Femur (tissue), 1 donor: ENCODE measurements around the gene ZNF554.
"Not testable (repeated sequence)": the region's sequence is repeated elsewhere in the genome, so short reads cannot be mapped to it uniquely, and the experiment has no call there.

Experiments used
- DNase-seq: peaks from one replicate; pipeline ENCODE4 v3.0.0-alpha.2; 2017

ZNF554 gene

DNA sequence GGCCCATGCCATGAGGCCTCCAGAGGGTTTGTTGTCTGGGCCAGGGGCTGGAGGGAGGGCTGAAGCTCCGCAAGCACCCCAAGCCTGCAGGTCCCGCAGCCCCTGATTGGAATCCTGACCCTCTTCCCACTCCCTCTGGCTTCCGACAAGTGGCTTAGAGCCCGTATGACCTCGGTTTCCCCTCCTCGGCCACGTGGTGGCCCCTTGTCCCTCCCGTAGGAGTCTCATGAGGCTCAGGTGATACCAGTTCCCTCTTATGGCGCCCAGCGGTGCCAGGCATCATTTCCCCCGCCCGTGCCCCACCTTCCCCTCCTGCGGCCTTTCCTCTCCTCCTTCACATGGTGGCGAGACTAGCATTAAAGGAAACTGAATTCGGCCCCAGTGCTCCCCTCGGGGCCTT lies 28.2 kb upstream of the ZNF554 start:
- DNase-seq, result no peak

- DNase-seq, result no peak
Observed at GRCh38 chr19:2791876-2792275, 27.8 kb upstream of the ZNF554 start.

DNA sequence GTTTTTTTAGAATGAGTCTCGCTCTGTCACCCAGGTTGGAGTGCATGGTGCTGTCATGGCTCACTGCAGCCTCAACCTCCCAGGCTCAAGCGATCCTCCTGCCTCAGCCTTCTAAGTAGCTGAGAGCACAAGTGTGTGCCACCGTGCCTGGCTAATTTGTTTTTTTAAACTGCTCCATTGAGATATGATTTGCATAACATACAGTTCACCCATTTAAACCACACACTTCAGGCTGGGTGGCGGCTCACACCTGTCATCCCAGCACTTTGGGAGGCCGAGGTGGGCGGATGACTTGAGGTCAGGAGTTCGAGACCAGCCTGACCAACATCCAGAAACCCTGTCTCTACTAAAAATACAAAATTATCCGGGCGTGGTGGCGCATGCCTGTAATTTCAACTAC lies 27.0 kb upstream of the ZNF554 start:
- DNase-seq, result not testable (repeated sequence)

DNA sequence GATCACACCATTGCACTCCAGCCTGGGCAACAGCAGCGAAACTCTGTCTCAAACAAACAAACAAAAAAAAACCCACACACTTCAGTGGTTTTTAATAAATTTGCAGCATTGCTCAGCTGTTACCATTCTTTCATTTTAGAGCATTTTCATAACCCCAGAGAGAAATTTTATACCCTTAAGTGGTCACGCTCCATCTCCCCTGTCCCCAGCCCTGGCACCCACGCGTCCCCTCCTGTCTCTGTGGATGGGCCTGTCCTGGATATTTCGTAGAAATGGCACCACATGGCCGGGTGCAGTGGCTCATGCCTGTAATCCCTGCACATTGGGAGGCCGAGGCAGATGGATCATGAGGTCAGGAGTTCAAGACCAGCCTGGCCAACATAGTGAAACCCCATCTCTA lies 26.5 kb upstream of the ZNF554 start:
- no peak for DNase-seq

- no peak for DNase-seq
Observed at GRCh38 chr19:2793577-2793976, 26.1 kb upstream of the ZNF554 start.

GRCh38 chr19:2795827-2796658 lies 23.6 kb upstream of the ZNF554 start:
- no peak for DNase-seq

GRCh38 chr19:2796659-2797266 lies 22.9 kb upstream of the ZNF554 start:
- DNase-seq, result no peak

DNA sequence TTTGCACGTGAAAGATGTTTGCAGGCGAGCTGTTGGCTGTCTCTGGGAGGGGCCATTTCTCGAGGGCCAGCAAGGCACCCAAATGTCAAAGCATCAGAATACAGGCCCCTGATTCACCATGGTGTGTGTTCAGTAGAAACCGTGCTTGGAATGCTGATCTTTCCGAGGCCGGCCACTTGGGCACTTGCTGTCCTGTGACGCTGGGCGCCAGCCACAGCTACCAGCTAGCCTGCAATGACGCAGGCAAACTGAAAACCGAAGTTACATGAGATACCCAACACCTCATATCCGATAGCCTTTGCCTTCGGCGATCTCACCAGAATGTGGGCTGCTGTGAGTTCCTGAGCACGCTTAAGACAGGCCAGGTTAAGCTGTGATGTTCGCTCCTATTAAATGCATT lies 22.4 kb upstream of the ZNF554 start:
- no peak for DNase-seq

- DNase-seq, result no peak
Observed at GRCh38 chr19:2798158-2798685, 21.4 kb upstream of the ZNF554 start.

GRCh38 chr19:2798733-2799132 lies 20.9 kb upstream of the ZNF554 start:
- no peak for DNase-seq

DNA sequence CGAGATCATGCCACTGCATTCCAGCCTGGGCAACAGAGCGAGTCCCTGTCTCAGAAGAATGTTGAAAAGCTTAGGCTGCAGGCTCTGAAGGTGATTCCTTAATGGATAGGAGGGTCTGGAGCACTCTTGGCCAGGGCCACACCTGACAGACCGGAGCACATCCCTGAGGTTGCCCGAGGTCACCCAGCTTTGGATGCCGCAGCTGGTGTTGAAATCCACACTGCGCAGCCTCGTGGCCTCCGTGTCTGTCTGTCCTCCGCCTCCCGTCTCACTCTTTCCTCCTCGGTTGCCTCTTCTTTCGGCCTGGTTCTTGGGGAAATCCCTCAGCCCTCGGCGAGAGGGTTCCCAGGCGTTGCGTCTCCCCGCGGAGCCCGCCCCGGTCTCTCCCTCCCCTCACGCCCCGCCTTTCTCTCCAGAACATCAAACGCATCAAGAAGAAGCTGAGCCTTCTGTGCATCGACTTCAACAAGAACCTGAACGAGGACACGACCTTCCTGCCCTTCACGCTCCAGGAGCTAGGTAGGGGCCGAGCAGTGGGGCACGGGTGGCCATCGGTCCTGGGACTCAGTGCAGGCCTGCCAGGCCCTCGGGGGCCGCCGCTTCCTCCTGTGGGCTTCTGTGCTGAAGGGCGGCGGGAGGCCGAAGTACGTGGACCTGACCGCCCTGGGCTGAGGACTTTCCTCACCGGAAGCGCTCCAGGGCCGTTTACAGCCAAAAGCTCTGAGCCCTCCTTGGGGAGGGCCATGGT lies 20.2 kb upstream of the ZNF554 start:
- DNase-seq, result no peak

- no peak for DNase-seq
Observed at GRCh38 chr19:2800506-2800905, 19.2 kb upstream of the ZNF554 start.

DNA sequence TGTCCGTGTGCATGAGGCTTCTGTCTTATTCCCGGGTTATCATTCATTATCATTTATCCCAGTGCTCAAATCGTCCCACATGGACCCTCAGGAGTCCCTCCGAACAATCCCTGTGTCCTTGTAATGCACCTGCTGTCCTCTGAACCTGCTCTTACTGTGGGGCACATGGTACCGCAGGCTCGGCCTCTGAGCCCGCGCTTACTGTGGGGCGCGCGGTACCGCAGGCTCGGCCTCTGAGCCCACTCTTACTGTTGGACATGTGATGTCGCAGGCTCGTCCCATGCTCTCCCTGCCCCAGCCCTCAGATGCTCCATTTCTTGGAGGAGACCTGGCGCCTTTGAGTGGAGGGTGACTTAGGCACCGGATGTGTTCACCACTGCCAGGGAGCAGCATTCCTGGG lies 16.8 kb upstream of the ZNF554 start:
- no peak for DNase-seq

DNA sequence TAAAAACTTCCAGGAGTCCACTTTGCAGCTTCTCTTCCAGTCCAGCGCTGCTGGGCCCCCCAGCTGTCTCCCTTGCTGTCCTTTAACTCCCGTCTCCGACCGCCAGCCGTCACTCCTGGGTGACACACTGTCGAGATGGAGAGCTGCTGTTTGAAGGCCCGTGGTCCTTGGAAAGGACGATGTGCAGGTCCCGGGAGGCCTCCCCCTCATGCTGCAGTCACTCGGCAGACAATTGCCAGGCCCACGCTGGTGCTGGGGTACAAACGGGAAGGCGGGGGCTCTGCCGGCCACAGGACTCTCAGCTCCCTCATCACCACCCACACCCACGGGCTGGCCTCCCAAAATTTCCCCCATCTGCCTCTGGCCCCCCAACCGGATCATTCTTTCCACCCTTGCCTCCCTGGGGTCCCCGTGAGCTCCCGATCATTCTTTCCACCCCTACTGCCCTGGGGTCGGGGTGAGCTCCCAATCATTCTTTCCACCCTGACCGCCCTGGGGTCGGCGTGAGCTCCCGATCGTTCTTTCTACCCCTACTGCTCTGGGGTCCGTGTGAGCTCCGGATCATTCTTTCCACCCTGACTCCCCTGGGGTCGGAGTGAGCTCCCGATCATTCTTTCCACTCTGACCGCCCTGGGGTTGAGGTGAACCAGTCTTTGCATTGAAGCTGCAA lies 16.0 kb upstream of the ZNF554 start:
- no peak for DNase-seq

GRCh38 chr19:2804156-2805004 lies 15.3 kb upstream of the ZNF554 start:
- no peak for DNase-seq

GRCh38 chr19:2805261-2805900 lies 14.3 kb upstream of the ZNF554 start:
- DNase-seq, result no peak

DNA sequence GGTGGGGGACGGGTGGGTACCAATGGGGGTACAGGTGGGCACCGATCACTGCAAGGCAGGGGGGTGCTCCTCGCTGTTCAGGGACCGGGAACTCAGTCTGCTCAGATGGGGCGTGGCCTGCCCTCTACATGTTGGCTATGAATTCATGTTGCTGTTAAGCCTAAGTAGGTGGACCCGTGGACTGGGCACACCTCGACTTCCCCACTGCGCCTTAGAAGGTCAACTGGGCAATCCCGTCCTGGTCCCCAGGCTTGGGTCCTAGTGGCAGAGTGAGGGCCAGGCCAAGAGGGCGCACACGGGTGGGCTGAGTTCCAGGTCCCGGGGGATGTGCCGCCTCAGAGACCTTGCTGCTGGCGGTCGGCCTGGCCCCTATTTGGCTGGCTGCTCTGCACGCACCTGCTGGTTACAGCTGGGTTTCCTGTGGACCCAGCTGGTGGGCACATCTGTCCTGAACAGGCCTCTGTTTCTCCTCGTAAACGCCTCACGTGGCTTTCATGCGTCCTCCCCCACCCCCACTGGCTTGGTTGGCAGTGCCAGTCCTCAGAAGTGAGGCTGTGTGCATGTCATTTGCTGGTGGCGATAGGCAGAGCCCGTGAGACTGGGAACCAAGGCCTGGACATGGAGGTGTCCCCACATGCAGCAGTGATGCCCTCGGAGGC lies 13.5 kb upstream of the ZNF554 start:
- DNase-seq, result no peak

DNA sequence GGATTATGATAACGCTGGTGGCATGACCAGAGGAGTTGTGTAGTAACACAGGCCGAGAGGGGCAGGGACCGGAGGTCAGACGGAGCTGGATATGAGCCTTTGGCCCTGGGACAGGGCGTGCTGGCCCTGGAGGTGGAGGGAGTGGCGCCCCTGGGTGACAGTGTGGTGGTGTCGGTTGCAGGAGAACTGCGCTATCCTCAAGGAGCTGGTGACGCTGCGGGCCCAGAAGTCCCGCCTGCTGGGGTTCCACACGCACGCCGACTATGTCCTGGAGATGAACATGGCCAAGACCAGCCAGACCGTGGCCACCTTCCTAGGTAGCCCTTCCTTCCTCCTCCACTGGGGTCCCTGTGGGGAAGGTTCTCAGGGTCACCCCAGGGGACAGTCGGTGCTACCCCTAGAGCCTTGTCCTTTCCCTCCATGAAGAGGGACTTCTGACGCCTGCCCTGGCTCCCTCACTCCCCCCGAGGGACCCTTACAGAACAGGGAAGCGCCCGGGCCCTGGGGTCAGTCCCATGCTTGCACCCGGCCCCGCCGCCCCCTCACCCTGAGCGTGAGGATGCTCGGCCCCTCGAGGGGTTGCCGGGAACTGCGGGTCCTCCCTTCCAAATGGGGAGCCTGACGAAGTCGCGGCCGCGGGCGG lies 12.8 kb upstream of the ZNF554 start:
- no peak for DNase-seq

DNA sequence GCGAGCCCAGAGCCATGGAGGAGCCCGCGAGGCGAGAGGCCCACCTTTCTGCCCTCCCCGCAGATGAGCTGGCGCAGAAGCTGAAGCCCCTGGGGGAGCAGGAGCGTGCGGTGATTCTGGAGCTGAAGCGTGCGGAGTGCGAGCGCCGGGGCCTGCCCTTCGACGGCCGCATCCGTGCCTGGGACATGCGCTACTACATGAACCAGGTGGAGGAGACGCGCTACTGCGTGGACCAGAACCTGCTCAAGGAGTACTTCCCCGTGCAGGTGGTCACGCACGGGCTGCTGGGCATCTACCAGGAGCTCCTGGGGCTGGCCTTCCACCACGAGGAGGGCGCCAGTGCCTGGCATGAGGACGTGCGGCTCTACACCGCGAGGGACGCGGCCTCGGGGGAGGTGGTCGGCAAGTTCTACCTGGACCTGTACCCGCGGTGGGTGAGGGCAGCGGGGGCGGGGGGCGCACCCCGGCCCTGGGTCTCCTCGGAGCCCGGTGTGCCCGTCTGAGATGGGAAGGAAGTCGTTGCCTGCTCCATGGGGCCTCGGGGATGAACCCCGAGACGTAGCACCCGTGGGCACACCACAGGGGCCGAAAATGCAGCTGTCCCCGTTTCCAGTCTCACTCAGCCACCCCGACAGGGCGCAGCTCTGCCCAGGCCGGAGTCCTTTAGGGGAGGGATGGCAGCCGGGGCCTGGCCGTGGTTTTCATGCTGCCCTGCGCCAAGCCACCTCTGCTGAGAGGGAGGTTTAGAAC lies 12.1 kb upstream of the ZNF554 start:
- DNase-seq, result no peak
